Gastroesophageal sphincter (tissue), 3 donors: ENCODE data around the gene PLS1.

Experiments
- CTCF ChIP-seq, 4 experiments: fragments of 200-600 bp in 2 of 4; fragments of 450-650 bp in 2 of 4; sonication (generic) in 1 of 4; IDR thresholded peaks; one replicate each; pipeline ENCODE4 v1.5.1; 2017 to 2019; ENCODE audit warnings: antibody characterized with exemption in 4 of 4, mild to moderate bottlenecking in 2 of 4, moderate library complexity in 2 of 4
- POLR2A ChIP-seq, 2 donors: fragments of 450-650 bp; IDR thresholded peaks; one replicate each; pipeline ENCODE4 v1.6.1; 2017; ENCODE audit warnings: antibody characterized with exemption in 2 of 2, mild to moderate bottlenecking in 2 of 2, moderate library complexity in 1 of 2
- POLR2AphosphoS5 ChIP-seq: sonication (generic); formaldehyde crosslinking; IDR thresholded peaks from one replicate; pipeline ENCODE4 v1.6.1; 2017; ENCODE audit warnings: antibody characterized with exemption

GRCh38 chr3:142724682-142725356, 128.6 kb downstream of the PLS1 start:
- TF ChIP-seq CTCF (IDR thresholded peaks at IDR 0.05): peak in 1 of 4 experiments; percentile 47
- TF ChIP-seq POLR2A (IDR thresholded peaks at IDR 0.05): no peak
- TF ChIP-seq POLR2AphosphoS5: no peak
